Stimulated activated CD8-positive, alpha-beta memory T cell treated with anti-CD3 and anti-CD28 coated beads, Interleukin-4, amount 100 ng/mL, for 4 hours (primary cell): Measurements from ENCODE around the gene FAM174C.

Experiments used
- DNase-seq, 2 donors: peaks; one replicate each; pipeline ENCODE4 v3.0.0-alpha.2; 2020; ENCODE audit warnings: low read depth in 2 of 2, low spot score in 1 of 2

Gene FAM174C

DNA sequence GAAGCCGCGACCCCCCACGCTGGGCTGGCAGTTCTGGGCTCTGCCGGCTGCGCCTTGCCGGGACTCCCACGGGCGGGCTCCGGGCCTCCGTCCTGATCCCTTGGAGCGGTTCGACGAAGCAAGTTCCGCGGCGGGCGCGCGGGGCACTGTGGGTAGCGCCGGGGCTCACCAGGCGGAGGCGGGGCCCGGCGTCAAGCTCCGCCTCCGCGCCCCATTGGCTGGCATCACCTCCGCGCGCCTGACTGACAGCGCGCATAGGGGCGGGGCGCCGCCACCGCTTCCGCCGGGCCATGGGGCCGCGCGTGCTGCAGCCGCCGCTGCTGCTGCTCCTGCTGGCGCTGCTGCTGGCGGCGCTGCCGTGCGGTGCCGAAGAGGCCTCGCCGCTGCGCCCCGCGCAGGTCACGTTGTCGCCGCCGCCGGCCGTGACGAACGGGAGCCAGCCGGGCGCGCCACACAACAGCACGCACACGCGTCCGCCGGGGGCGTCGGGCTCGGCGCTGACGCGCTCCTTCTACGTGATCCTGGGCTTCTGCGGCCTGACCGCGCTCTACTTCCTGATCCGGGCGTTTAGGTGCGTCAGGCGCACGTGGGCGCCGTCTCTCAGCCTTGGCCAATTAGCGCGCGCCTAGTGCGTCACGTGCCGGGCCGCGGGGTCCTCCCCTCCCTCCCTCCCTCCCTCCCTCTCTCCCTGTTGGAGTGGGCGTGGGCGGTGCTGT, at the start of gene FAM174C:
Gene FAM174C (plus strand): TSS at position 271 of the 716 bp plus-strand sequence. CDS start 20 bp downstream, at position 291.
- peak; percentile 95 to 96 for DNase-seq

DNA sequence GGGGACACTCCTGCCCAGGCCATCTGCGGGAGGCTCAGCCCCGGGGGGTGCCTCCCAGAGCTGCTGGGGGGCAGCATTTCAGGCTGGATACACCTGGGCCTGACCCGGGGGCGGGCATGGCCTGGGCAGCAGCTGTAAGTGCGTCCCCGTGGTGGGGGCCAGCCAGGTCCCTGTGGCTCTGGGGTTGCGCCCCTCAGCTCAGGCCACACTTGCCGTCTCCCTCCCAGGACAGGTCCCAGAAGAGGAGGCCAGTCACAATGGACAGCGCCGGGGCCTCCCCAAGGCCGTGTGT, 49.2 kb upstream of the FAM174C start:
- no peak for DNase-seq

DNA sequence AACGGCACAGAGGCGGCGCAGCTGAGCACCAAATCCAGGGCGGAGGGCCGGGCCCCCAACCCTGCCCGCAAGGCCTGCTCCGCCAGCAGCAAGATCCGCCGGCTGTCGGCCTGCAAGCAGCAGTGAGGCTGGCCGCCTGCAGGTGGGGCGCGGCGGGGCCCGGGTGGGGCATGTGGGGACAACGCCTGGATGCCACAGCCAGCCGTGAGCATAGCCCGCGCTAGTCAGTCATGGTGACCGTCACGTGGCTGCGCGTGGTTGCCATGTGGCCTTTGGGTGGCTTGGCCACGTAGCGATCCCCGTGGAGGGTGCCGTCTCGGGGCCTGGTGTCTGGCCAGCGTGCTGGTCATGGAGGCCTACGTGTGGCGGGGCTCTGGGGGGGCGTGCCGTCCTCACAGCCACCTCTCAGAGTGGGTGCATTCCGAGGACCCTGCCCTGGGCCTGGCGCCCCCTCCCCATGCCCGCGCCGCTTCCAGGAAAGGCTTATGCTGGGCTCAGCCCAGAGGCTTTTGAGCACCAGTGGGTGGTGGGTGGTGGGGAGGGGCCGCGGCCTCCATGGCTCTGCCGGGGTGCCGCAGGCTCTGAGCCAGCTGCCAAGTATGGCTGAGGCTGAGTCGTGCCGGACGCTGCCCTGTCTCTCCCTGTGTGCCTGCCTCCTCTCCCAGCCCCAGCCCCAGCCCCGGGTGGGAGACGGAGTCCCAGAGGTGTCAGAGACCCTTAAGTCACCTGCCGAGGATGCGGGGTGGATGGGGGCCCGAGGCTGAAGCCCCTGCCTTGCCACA, 48.6 kb upstream of the FAM174C start:
- no peak for DNase-seq

DNA sequence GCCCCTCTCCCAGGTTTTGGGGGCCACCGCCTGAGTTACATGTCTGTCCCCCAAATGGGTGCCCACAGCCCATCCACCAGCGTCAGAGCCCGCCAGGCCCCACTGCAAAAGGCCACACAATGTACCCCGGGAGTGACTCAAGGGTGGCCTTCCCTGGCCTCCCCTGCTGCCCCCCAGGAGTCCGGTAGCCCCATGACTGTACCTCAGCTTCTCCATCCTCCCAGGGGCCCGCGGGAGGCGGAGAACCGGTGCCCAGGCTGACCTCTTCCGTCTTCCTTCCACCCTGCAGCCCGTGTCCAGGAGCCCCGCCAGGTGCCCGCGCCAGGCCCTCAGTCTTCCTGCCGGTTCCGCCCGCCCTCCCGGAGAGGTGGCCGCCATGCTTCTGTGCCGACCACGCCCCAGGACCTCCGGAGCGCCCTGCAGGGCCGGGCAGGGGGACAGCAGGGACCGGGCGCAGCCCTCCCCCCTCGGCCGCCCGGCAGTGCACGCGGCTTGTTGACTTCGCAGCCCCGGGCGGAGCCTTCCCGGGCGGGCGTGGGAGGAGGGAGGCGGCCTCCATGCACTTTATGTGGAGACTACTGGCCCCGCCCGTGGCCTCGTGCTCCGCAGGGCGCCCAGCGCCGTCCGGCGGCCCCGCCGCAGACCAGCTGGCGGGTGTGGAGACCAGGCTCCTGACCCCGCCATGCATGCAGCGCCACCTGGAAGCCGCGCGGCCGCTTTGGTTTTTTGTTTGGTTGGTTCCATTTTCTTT, 47.9 kb upstream of the FAM174C start:
- no peak for DNase-seq

DNA sequence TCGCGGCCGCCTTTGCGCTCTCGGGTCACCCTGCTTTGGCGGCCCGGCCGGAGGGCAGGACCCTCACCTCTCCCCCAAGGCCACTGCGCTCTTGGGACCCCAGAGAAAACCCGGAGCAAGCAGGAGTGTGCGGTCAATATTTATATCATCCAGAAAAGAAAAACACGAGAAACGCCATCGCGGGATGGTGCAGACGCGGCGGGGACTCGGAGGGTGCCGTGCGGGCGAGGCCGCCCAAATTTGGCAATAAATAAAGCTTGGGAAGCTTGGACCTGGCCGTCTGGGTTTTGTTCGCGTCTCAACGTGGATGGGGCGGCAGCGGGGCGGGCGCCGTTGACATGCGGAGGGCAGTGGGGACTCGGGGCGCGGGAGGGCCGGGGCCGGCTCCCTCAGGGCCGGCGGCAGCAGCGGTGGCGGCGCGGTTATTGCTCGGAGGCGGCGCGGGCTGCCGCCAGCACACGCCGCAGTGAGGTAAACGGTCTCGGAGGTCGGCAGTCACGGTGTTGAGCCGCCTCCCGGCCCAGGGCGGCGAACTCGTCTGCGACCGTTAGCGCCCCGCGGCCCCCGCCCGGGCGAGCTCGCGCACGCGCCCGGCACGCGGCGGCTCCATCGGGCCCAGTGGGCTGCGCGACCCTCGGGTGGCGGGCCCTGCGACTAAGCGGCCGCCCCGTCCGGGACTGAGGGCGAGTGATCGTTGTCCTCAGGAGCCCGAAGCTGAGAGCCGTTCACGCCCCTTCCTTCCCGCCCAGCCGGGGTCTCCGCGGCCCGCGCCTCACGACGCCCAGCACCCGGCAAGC, 47.0 kb upstream of the FAM174C start:
- DNase-seq = no peak

DNA sequence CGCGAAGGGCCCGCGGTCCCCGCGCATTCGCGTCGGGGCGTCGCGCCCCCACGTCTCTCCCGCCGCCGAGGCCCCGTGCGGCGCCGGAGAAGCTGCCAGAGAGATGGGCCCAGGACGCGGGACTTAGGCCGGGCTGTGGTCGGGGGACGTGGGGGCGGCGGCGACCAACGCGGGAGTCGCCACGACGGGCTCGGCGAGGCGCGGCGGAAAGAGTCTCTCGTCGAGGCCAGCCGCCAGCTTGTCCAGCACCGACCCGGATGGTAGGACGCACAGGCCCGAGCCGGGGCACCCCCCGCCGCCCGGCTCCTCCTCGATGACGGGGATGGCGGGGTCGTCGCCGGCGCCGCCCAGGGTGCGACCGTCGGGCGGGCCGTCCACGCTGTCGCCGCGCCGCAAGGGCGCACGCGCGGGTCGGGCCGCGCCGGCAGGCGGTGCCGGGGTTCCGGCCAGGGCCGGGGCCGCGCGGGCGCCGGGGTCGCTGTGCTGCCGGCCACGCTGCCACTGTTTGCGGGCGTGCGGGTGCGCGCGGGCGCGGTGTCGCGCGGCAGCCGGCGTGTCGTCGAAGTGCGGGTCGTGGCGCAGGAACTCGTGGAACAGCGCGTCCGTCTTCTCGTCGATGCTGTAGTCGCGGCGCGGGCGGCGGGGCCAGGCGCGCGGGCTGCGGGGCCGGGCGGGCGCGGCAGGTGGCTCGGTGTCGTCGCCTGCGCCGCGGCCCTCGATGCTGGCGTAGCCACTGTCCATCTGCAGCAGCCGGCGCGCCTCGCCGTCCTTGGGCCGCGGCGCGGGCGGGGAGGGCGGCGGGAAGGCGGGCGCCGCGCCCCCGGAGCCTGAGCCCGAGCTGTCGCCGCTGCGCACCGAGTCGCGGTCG, 46.0 kb upstream of the FAM174C start:
- DNase-seq = no peak

DNA sequence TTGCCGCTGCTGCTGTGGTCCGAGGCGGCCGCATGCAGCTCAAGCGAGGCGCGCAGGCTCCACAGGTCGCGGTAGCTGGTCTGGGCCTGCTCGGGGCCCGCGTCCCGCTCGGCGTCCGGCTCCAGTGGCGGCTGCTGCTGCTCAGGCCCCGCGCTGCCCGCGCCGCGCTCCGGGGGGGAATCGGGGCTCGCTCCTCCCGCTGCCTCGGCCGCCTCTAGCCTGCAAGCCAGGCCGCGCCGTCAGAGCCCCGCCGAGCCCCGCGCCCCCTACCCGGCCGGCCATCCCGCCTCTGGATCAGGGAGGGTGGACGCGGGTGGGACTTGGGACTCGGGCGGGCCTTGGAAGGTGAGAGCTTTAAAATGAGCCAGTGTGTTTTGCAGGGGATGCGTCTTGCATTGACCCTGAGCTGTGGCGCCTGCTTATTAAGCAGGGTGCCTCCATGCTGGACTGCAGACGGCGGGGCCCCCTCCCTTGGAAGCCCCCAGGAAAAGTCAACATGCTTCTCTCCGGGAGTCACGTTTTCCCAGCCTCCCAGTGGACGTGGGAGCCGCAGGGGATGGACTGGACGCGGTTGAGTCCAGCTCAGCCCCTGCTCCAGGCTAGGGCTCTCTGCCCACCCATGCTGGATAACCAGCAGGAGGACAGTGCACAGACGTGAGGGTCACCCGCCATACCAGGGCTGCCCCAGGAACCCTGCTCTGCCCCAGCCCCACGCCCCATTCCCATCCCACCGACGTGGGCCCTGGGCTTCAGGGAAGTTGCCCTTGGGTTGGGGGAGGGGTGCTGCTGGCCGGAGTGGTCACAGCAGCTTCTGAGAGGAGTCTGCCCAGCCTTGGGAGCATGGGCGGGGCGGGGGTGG, 45.2 kb upstream of the FAM174C start:
- no peak for DNase-seq

DNA sequence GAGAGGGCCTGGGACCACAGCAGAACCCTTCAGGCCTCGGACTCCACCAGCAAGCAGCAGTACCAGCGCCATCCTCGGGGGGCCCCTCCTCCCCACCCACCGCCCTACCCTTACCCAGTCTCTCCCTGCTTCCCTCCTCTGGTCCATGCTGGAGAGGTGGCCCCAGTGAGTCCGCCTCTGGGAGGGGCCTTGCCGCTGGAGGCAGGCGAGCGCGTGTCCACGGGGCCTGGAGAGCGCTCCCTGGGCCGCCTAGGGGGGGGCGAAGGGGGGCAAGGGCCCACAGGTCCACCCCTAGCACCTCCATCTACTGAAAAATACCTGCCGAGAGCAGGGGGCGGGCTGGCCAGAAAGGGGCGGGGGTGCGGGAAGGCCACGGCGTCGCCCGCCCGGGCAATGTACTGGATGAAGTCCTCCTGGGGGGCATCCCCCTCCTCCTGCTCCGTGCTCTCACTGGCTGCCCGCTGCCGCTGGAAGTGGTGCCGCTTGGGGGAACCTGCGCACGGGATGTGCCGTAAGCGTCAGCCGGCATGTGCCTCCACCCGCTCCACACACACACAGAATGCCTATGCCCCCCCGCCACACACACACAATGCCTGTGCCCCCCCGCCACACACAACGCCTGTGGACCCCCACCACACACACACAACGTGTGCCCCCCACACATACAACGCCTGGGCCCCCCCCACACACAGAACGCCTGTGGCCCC, 44.4 kb upstream of the FAM174C start:
- no peak for DNase-seq

DNA sequence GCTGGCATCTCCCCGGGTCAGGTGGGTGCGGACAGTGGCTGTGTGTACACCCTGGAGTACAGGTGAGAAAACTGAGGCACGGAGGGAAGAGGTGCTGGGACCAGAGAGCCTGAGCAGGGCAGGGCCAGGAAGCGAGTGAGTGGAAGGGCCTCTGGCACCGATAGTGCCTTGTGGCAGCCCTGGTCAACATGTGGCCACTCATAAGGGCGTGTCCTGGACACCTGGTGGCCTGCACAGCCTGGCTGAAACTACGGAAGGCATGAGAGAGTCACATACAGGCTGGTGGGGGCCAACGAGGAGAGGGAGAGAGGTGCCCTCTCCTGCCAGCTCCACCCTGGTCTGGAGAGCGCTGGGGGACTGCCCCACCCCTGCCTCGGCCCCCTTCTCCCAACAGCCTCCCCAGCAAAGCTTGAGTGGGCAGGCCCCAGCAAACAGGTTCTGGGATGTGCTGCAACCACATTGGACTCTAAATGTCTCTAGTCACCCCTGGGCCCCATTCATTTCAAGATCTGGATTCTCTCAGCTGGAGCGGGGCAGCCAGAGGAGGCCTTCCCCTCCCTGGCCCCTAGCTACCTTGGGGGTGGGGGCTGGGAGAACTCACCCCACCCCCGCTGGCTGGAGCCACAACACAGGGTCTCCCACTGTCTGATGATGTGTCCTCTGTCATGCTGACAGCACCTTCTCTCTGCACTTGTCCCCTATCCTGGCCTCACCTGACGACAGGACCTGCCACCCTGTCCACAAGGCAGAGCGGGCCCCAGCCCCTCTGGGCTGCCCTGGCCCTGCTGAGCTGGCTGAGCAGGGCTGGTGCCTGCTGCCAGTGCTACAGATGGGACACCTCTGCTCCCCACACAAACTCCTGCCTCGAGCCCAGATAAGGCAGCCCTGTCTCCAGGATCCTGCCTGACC, 43.3 kb upstream of the FAM174C start:
- DNase-seq = no peak

DNA sequence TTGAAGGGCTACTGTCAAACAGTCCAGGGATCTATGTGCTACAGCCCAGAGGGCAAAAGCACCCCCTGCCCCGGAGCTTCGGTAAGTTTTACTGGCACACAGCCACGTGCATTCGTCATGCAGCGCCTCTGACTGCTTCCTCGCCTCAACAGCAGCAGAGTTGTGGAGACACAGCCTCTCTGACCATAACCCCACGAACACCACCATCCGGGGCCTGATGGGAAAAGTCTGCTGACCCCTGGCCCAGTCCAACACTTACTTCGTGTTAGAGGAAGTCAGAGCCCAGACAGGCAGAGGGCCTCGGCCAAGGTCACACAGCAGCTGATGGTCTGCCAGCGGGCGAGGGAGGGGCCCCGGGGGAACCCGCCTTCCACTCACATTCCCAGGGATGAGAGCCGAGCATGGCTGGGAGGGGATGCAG, 42.7 kb upstream of the FAM174C start:
- DNase-seq = no peak

DNA sequence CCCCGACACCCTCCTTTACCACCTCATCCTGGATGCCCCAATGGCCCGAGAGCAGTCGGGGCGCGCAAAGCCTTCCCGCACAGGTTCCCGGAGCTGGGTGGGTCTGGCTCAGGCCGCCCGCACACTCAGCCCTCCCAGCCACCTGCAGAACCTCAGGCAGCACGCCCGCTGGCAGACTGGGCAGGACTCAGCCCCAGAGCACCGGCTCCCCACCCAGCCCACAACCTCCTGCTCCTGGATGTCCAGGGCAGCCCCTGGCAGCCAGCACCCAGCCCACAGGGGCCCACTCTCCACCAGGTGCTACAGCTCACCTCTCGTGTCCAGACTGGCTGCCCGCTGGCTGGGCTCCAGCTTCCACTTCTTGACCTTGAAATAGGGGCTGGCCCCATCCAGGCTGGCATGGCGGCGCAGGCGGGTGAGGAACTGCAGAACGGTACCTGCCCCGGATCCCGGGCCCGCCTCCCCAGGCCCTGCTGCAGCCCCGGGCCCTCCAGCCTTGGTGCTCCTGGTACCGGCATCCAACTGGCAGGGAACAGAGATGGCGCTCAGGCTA, 42.1 kb upstream of the FAM174C start:
- DNase-seq = no peak

DNA sequence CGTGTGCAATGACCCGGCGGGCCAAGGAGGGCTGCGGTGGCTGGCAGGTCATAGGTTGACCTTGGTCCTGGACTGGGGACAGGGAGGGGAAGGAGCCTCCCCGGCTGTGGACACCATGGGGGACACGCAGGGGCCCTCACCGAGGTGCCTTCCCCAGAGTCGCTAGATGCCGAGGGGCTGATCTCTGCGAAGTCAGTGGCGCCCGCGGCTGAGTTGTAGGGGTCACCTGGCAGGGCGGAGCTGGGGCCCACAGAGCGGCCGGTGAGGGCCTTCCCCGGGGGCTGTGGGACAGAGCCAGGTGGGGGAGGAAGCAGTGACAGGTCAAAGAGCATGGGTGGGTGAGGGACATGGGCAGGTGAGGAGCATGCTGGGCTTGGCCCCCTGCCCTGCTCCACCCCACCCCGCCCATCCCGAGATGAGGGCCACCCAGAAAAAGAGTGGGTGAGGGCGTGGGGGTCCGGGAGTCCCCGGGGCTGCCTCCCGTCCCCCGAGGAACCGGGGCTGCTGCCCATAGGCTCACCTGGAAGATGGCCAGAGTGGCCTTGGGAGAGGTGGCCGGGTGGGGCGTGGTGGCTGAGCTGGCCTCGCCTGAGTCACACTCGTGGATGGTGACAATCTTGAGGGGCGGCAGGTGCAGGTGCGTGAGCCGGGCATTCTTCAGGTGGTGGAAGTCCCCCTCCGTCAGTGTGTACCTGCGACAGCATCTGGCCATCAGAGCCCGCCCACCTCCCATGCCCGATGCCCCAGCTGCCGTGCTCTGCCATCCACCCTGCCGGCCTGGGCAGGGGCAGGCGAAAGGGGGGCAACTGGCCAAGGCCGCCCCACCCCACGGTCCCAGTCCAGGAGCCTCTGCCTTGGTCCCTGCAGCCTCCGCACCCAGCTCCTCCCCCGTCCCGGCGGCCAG, 41.0 kb upstream of the FAM174C start:
- DNase-seq = no peak

DNA sequence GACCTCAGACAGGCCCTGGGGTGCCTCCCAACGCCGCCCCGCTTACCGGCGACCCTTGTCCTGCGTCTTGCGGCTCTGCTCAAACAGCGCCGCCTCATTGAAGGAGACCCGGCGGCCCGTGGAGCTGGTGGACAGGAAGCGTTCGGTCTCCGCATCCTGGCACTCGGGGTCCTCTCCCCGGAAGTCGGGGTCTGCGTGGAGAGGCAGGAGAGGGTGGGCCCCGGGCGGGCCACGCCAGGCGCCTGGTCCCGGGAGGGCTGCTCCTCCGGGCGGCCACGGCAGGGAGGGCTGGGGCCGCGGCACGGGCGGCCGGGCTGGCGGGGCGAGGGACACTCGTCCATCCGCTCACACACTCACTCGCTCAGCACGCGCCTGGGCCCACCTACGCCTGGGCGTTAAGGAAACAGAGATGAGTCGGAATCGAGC, 40.4 kb upstream of the FAM174C start:
- DNase-seq = no peak

DNA sequence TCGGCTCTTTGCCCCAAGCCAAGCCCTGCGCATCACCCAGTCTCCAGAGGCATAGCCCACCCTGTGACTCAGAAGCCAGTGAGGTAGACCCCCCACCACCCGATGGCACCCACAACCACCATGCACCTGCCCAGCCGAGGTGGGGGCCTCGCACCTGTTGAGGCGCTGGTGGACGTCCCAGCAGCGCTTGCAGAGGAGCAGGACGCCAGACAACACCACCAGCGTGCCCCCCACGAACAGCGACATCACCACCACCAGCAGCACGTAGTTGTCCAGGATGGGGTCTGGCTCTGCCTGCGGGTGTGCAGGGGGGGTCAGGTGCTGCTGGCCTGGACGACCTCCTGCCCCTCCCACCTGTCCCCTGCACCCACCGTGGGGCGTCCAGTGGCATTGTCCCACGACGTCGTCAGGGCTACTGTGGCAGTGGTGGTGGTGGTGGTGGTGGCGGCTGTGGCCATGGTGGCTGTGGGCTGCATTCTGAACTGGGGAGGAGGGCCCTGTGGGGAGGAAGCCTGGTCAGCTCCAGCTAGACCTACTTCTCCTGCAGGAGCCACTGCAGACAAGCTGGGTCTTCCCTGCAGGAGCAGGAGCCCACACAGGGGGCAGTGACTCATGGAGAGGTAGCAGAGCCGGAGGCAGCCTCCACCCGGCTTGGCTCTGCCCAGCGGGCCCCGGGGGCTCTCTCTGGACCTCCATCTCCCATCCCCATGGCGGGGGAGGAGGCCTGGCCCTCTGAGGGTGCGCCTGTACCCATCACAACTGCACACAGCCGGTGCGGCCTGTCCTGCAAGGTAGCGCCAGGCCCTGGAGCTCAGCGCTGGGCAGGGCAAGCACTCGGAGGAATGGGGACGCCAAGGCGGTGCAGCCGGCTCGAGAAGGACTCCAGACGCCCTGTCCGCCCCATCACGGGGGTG, 39.4 kb upstream of the FAM174C start:
- no peak for DNase-seq

DNA sequence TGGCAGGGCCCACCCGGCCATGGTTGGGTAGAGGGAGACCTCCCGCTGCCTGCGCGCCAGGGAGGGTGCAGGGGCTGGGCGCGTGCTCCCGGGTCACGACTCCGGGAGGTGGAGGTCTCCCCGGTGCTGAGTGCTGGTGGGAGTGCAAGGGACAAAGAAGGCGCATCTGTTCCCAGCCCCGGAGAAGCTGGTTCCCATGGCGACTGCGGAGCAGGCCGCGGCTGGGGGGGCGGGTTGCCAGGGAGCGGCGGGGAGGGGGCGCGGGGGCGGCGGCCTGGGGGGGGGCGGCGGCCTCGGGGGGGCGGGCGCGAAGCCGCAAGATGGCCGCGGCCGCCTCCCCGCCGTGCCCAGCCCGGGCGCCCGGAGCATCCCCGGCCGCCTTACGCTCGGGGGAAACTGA, 38.8 kb upstream of the FAM174C start:
- DNase-seq = no peak
